GM13976 (cell line): Measurements from ENCODE around the gene FBXL5.

Experiments used
- DNase-seq: peaks from one replicate; pipeline ENCODE4 v3.0.0; 2012; ENCODE audit warnings: low spot score
- CTCF ChIP-seq: IDR thresholded peaks from 2 replicates; pipeline ENCODE4 v1.5.1; 2012; ENCODE audit warnings: borderline replicate concordance, mild to moderate bottlenecking; ENCODE audit not compliant: insufficient read depth; ENCODE audit errors: extremely low read depth, missing control alignments, control extremely low read depth
- in situ Hi-C: fragments of 300-500 bp; cut with MboI; formaldehyde crosslinking; loops from one replicate; pipeline ENCODE4 v1.12.0; 2022; ENCODE audit warnings: low sequenced_read_pairs, mixed read lengths, inconsistent platforms; ENCODE audit not compliant: unreplicated experiment

FBXL5 gene

GRCh38 chr4:15677507-15677988 lies 22.4 kb upstream of the FBXL5 start:
- in situ Hi-C loops, result no loop called here
- DNase-seq, result no peak
- TF ChIP-seq CTCF, result no peak

GRCh38 chr4:15676899-15677298 lies 21.7 kb upstream of the FBXL5 start:
- TF ChIP-seq CTCF, result no peak
- no peak for DNase-seq
- in situ Hi-C loops, result no loop called here

- TF ChIP-seq CTCF, result no peak
- in situ Hi-C loops, result no loop called here
- DNase-seq, result no peak
These were observed 20.9 kb upstream of the FBXL5 start for GRCh38 chr4:15676039-15676438.

- in situ Hi-C loops, result no loop called here
- TF ChIP-seq CTCF, result no peak
- DNase-seq, result no peak
These were observed 20.2 kb upstream of the FBXL5 start for GRCh38 chr4:15675356-15675755.

- in situ Hi-C loops, result loop anchor here (25.0 kb wide), 2 partner anchors 438 to 663 kb away; partner anchors contain the start of gene CPEB2
- no peak for DNase-seq
- TF ChIP-seq CTCF, result no peak
These were observed 19.8 kb upstream of the FBXL5 start for GRCh38 chr4:15674926-15675325.

GRCh38 chr4:15674046-15674445 lies 18.9 kb upstream of the FBXL5 start:
- no peak for TF ChIP-seq CTCF
- in situ Hi-C loops, result loop anchor here (25.0 kb wide), 2 partner anchors 437 to 662 kb away; partner anchors contain the start of gene CPEB2

More at GRCh38 chr4:15674046-15674445, 18.9 kb upstream of the FBXL5 start:
- no peak for DNase-seq
